Measurements from ENCODE around the gene SLC7A14. TPM values are rescaled to one million over a fixed set of nuclear protein-coding genes. Genes with fewer than 3 reads are reported as not detected.

SLC7A14 gene
- total RNA-seq (2014; rRNA removed; shearing (Covaris generic)), result 0.06 and 0.10 TPM in 2 replicates

DNA sequence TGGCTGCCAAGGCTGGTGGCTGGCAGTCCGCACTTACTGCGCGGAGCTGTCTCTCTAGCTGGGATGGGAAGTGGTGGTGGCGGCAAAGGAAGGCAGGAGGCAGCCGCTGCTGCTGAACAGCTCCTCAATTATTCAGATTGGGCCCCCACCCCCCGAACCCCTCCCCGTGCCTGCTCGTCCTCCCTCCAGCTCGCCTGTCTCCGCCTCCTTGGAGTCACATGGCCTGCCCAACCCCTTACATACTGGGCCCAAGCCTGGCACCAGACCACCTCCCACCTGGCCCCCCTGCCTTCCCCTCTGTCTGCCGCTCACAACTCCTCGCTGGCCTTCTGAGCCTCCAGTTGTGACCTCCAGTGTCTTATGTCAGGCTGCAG is at the start of gene SLC7A14:
Gene SLC7A14 (minus strand): TSS at position 139 of the 374 bp plus-strand sequence. CDS start 59,139 bp downstream, outside the sequence.
- DNase-seq (ENCODE audit: low spot score), result peak; percentile 88
- in situ Hi-C loops (cut with HindIII; ENCODE audit: low sequenced_read_pairs), result no loop called here

DNA sequence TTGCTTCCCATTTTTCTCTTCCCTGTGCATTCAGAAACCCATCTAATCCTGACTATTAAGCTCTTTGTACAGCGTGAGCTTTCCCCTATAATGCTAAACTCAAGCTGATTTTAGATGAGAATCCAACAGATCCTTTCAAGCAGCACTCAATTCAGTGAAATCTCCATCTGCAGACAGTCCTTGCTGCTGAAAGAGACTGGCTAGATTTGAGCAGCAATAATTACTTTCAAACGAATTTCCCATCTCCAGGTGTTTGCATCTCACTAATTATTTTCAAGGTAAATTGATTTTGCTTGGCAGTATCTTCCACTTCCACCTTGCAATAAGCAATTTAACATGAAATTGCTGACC is 49.5 kb upstream of the SLC7A14 start:
- in situ Hi-C loops (cut with HindIII; ENCODE audit: low sequenced_read_pairs), result no loop called here
- DNase-seq (ENCODE audit: low spot score), result no peak

DNA sequence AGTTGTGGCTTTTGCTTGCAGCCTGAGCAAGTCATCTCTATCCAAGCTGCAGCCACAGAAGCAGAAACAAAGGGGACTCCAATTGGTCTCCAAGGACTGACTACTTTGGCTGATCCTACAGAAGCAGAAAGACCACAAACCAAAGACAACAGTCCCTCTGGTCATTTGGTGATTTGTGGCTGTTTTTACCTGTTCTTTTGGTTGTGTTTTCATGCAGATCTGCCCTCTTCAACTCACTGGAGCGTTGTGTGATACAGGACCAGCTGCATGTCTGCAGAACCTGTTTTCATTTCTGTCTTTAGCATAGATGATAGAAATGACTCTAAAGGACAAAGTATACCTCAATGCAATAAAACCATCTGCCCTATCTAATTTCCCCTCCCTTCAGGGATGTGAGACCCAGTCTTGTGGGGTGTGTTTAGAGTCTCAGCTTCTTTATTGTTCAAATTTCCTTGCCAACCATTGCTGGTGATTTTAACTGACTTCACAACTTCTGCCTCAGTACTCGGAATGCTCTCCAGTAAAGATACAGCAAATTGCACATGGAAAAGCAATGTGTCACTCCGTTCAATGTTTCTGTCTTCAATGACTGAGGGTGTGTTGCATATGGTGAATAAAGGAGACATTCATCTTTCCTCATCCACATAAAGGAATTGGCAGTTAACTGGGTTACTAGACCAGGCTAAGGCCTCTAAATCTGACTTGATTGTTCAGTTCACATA is 48.9 kb upstream of the SLC7A14 start:
- in situ Hi-C loops (cut with HindIII; ENCODE audit: low sequenced_read_pairs), result no loop called here
- no peak for DNase-seq (ENCODE audit: low spot score)

DNA sequence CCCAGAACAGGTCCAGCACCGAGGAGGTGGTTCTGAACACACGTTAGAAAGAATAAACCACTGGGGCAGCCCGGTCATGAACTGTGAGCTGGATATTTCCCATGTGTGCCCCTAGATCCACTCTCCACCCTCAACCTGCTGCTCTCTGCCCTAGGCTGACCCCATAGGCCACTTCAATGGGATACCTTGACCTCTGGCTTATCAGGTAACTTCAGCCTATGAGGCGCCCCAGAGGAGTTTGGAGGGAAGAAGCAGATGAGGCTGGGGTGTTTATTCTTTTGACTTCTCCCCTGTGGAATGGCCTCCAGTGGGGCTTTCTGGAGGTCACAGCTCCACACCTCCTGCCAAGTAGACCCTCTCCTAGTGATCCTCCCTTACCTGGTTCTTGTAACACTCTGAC is 47.7 kb upstream of the SLC7A14 start:
- in situ Hi-C loops (cut with HindIII; ENCODE audit: low sequenced_read_pairs), result no loop called here
- DNase-seq (ENCODE audit: low spot score), result no peak

DNA sequence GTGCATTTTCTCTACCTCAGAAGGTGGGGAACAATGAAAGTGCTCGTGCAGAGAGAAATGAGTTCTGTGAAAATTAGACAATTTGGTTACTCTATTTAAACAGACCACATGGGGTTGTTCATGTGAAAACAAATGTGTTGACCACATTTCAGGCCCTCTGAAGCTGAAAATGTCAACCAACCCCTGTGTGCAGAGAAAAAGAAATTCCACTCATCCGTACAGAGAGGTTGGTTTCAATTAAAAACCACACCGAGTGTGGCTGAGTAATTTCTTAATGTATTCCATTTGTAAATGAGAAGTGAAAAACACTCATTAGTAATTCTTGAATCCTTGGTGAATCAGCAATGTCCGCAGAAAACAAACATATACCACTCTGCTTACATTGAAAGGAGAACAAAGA is 46.9 kb upstream of the SLC7A14 start:
- no peak for DNase-seq (ENCODE audit: low spot score)
- in situ Hi-C loops (cut with HindIII; ENCODE audit: low sequenced_read_pairs), result no loop called here

DNA sequence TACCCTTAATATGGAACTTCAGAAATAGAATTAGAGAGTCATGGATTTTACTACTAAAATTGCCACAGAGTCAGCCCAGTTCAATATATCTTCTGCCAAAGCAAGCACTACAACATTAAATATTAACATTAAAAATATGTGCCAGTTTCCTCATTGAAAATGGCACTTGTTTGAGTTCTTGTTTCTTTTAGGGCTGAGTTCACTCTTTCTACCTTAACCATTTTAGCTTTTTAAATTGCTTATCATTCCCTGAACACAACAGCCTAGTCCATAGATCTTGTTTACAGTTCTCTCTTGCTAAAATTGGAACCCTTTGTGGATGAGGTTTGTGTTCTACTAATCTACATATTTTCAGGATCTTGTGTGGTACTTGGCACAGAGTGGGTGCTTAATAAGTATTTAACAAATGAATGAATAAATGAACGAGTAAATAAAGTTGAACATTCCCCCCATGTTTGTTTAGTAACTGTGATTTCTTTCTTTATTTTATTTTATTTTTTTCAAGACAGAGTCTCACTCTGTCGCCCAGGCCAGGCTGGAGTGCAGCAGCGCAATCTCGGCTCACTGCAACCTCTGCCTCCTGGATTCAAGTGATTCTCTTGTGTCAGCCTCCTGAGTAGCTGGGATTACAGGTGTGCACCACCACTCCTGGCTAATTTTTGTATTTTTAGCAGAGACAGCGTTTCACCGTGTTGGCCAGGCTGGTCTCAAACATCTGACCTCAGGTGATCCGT is 46.0 kb upstream of the SLC7A14 start:
- DNase-seq (ENCODE audit: low spot score), result no peak
- in situ Hi-C loops (cut with HindIII; ENCODE audit: low sequenced_read_pairs), result no loop called here

DNA sequence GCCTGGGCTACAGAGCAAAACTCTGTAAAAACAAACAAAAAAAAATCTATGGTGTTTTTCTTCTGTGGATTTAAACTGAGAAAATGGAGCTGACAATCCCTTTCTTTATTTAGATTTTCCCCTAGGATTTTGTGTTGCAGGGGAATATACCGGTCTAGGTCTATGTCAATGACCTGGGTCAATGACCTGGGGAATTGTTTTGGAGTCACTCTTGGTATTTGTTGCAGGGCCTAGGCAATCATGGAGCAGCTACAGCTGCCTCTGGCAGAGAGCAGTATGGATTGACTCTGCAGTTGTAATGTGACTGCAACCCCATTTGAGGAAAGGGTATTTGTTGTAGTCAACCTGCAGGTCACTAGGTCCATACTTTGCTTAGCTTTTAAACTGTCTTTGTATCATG is 37.6 kb upstream of the SLC7A14 start:
- no peak for DNase-seq (ENCODE audit: low spot score)
- in situ Hi-C loops (cut with HindIII; ENCODE audit: low sequenced_read_pairs), result no loop called here

DNA sequence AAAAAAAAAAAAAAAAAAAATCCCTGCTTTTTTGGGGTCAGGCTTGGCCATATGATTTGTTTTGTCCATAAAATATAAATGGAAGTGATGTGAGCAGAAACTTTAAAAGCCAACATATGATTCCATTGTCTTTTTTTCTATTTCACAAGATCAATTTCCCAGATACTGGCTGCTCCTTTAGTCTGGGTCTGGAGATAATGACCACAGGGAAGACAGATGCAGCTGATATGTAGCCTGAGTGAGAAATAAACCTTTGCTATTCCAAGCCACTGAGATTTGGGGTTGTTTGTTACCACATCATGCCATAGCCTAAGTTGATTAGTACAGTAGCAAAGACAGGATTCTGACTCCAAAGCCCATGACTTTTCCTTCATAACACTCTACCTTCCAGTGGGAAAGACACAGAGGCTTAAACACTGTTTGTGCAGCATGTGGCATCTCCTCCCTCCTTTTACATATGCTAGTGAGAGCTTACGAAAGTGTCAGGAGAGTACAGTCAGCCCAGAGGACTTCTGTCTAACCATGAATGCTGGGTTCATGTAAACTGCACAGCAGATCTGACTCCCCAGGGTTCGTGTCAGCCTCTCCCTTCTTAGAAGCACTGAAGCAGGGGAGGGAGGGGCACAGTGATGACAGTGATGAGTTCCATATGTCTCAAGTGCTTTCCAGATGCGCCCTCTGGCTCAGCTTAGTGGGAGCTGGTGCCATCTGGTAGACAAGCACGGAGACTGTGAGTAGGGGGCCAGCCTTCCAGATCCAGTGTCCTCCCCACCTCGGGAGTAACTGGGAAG is 36.7 kb upstream of the SLC7A14 start:
- in situ Hi-C loops (cut with HindIII; ENCODE audit: low sequenced_read_pairs), result no loop called here
- DNase-seq (ENCODE audit: low spot score), result no peak

DNA sequence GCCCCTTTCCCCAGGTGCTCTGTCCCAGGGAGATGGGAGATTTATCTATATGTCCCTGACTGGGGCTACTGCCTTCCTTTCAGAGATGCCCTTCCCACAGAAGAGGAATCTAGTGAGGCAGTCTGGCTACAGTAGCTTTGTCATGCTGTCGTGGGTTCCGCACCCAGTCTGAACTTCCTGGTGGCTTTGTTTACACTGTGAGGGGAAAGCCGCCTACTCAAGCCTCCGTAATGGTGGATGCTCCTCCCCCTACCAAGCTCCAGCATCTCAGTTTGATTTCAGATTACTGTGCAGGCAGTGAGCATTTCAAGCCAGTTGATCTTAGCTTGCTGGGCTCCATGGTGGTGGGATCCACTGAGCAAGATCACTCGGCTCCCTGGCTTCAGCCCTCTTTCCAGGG is 35.4 kb upstream of the SLC7A14 start:
- no peak for DNase-seq (ENCODE audit: low spot score)
- in situ Hi-C loops (cut with HindIII; ENCODE audit: low sequenced_read_pairs), result no loop called here

DNA sequence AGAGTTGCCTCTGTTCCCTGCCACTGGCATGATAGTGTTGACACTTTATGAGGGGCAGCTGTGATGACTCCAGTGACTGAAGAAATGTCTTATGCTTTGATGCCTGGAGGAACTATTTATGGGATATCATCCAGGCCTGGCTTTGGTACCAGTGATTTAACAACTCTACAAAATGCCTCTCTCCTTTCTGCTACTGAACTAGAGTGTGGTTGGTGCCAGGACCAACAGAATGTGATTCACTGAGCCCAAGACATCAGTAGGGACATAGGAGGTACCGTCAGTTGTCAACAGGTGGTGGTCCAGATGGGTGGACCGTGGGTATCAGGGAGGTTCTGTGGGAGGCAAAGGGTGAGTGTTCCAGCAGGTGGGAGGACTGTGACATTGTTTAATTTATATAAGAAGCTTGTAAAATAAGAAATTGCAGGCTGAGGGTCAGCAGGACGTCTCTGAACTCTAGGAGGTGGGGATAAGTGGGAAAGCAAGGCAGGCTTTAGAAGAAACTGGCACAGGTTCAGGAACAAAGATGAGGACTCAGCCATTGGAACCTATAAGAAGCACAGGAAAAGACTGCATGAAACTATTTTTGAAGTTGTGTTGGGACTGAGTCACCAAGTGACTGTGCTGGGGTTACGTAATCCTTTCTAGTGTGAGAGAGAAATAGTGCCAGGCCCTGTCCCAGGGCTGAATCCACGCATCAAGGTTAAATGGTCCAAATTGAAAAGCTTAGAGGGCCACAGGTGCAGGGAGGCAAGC is 28.5 kb upstream of the SLC7A14 start:
- in situ Hi-C loops (cut with HindIII; ENCODE audit: low sequenced_read_pairs), result no loop called here
- DNase-seq (ENCODE audit: low spot score), result peak; percentile 72

DNA sequence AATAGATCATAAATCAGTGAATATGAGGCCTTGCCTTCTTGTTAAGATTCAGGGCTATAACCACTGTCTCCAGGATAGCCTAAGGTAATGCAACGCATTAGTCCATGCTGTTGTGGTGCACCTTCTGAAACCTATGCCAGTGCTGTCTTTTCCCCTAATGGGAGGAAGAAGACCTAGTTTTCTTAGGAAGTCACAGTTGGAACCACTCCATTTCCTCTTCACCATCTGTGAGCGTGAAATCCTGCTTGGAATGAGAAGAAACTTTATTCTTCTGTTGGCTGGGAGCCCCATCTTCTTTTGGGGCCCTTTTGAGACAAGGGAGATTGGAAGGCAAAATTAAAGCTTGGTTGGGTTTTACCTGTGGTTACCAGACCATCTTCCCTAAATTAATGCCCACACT is 25.9 kb upstream of the SLC7A14 start:
- peak; percentile 70 for DNase-seq (ENCODE audit: low spot score)
- in situ Hi-C loops (cut with HindIII; ENCODE audit: low sequenced_read_pairs), result no loop called here

DNA sequence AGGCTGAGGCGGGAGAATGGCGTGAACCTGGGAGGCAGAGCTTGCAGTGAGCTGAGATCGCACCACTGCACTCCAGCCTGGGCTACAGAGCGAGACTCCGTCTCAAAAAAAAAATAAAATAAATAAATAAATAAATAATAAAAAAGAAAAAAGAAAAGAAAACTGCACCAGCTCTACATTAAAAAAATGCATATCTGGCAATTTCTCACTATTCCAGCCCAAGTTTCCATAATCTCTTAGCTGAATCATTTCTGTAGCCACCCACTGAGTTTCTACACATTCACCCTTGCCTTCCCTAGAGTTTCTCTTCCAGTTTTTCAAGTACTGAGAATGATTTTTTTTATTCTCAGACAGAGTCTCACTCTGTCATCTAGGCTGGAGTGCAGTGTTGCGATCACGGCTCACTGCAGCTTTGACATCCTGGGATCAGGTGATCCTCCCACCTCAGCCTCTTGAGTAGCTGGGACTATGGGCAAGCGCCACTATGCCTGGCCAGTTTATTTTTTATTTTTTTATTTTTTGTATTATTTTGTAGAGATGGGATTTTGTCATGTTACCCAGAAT is 24.5 kb upstream of the SLC7A14 start:
- DNase-seq (ENCODE audit: low spot score), result no peak
- in situ Hi-C loops (cut with HindIII; ENCODE audit: low sequenced_read_pairs), result no loop called here

DNA sequence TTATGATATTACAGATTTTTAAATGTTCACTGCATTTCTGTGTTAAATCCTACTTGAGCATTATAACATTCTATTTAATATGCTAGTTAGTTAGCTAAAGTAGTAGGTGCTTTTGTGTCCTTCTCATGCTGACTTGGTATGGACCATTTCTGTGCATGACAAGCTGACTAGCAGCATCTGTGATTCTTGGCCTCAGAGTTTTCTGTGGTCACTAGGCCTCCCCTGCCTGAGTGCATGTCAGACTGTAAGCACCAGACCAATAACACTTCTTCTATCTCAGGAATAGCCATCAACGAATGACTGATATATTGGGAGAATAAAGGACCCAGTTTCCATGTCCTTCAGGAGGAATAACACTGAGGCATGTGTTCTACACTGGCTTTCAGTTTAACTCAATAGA is 22.6 kb upstream of the SLC7A14 start:
- in situ Hi-C loops (cut with HindIII; ENCODE audit: low sequenced_read_pairs), result no loop called here

DNA sequence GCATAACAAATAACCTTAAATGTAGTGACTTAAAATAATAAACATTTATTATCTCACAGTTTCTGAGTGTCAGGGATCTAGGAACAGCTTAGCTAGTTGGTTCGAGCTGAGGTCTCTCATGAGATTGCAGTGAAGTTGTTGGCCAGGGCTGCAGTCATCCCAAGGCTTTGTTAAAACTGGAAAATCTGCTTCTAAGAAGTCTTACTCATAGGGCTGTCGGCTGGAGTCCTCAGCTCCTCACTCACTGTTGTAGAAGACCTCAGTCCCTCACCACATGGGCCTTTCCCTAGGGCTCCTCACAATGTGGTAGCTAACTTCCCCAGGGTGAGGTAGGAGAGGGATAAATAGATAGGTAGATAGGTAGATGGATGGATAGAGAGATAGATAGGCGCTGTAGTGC is 20.8 kb upstream of the SLC7A14 start:
- no peak for DNase-seq (ENCODE audit: low spot score)
- in situ Hi-C loops (cut with HindIII; ENCODE audit: low sequenced_read_pairs), result no loop called here

More for the DNA sequence above, 22.6 kb upstream of the SLC7A14 start:
- no peak for DNase-seq (ENCODE audit: low spot score)

DNA sequence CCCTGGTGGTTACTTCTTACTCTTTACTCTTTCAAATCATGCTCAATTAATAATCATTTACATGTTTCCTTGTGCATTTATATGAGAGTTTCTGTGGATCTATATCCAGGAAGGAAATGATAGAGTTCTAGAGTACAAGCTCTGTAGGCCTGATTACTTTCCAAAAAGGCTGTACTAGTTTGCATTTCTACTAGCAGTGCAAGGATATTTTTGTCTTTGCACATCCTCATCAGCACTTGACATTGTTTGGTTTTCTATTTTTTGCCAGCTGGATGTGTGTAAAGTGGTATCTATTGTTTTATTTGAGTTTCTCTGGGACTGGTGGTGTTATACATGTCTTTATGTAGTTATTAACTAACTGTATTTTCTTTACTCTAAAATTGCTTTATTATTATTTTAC is 19.6 kb upstream of the SLC7A14 start:
- in situ Hi-C loops (cut with HindIII; ENCODE audit: low sequenced_read_pairs), result no loop called here
- no peak for DNase-seq (ENCODE audit: low spot score)

DNA sequence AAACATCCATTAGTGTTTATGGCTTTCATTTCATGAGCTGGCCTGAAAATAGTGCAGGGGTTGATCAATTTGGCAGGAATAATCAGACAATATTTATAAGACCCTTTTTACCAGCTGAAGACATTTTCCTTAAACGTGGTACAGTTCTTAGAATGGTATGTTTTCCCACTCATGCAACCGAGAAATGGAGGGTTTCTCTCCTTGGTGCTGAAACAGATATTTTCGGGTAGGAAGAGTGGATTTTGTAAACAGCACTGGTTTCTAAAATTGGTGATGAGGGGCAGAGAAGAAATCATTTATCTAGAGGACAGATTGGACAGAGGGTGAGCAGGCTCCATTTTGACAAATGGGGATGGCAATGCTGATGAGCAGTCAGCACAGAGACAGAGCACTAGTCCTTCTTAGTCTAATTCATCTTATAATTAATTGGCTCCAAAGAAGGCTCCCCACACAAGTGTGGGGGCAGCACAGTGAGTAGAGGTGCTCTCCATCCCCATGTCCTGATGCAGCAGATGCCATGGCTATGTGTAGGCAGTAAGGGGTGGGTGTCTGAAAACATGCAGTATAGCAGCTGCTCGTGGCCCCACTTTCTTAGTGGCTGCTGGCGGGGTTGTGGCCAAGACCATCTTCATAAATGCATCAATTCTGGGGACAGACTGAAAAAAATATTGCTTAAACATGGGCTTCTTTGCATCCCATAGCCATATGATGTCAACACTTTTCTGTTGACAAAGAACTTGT is 18.1 kb upstream of the SLC7A14 start:
- in situ Hi-C loops (cut with HindIII; ENCODE audit: low sequenced_read_pairs), result no loop called here
- no peak for DNase-seq (ENCODE audit: low spot score)

DNA sequence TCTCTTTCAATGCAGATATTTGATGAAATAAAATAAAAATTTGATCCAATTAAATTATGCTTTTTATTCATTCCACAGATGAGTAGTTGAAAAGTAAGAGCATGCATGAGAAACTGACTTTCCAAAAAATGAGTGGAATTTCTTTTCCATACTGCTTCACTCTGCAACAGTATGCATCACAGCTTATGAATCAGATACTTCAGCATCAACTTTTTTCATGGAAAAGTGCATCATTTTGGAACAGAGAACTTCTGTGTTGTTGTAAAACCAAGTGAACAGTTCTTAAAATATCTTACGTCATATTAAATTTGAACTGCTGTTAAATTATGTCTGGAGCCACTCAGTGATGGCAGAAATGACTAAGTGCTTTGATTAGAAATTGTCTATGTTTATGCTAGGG is 16.7 kb upstream of the SLC7A14 start:
- in situ Hi-C loops (cut with HindIII; ENCODE audit: low sequenced_read_pairs), result no loop called here
- DNase-seq (ENCODE audit: low spot score), result no peak

DNA sequence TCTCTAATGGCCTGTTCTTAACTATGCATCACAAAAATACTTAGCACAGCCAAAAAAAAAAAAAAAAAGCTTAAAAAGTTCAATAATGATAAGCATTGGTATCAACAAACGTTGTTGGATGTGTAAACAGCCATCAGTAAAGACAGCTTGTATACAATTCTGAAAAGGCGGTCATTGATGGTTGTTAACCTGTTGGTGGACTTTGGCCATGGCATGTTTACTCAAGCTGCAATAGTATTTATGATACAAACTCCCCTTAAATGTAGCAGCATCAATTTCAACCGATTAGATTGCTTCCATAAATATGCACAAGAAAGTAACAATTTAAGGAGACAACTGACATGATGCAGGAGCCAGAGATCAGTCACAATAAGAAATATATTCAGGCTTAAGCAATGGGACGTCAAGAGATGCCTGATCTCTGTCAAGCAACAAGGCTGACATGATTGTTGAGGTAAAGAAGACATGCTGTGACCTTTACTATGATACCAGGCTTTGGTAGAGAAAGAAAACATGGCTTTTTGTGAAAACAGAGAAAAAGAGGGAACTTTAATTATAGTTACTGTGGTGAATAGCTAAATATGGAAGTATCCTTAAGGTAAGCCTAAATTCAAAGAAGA is 14.2 kb upstream of the SLC7A14 start:
- in situ Hi-C loops (cut with HindIII; ENCODE audit: low sequenced_read_pairs), result no loop called here
- no peak for DNase-seq (ENCODE audit: low spot score)

All from G401 (cell line).